Gastroesophageal sphincter (tissue), 3 donors: ENCODE measurements around the gene PTPN14.

Source experiments
- EP300 ChIP-seq: sonication (generic); formaldehyde crosslinking; IDR thresholded peaks from one replicate; pipeline ENCODE4 v1.6.1; 2017; ENCODE audit warnings: antibody characterized with exemption, mild to moderate bottlenecking
- POLR2A ChIP-seq, 2 donors: fragments of 450-650 bp; IDR thresholded peaks; one replicate each; pipeline ENCODE4 v1.6.1; 2017; ENCODE audit warnings: antibody characterized with exemption in 2 of 2, mild to moderate bottlenecking in 2 of 2, moderate library complexity in 1 of 2
- POLR2AphosphoS5 ChIP-seq: sonication (generic); formaldehyde crosslinking; IDR thresholded peaks from one replicate; pipeline ENCODE4 v1.6.1; 2017; ENCODE audit warnings: antibody characterized with exemption
- TF ChIP-seq, protein P1 (sequence below), 4 experiments: fragments of 200-600 bp in 2 of 4; fragments of 450-650 bp in 2 of 4; sonication (generic) in 1 of 4; IDR thresholded peaks; one replicate each; pipeline ENCODE4 v1.5.1; 2017 to 2019; ENCODE audit warnings: antibody characterized with exemption in 4 of 4, mild to moderate bottlenecking in 2 of 4, moderate library complexity in 2 of 4

GRCh38 chr1:214389734-214390133, 161.7 kb downstream of the PTPN14 start:
- TF ChIP-seq POLR2AphosphoS5 (no peak), POLR2A (IDR thresholded peaks at IDR 0.05) (no peak), EP300 (no peak)
- TF ChIP-seq, protein P1, sequence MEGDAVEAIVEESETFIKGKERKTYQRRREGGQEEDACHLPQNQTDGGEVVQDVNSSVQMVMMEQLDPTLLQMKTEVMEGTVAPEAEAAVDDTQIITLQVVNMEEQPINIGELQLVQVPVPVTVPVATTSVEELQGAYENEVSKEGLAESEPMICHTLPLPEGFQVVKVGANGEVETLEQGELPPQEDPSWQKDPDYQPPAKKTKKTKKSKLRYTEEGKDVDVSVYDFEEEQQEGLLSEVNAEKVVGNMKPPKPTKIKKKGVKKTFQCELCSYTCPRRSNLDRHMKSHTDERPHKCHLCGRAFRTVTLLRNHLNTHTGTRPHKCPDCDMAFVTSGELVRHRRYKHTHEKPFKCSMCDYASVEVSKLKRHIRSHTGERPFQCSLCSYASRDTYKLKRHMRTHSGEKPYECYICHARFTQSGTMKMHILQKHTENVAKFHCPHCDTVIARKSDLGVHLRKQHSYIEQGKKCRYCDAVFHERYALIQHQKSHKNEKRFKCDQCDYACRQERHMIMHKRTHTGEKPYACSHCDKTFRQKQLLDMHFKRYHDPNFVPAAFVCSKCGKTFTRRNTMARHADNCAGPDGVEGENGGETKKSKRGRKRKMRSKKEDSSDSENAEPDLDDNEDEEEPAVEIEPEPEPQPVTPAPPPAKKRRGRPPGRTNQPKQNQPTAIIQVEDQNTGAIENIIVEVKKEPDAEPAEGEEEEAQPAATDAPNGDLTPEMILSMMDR (IDR thresholded peaks at IDR 0.05), result no peak
